ENCODE data around the gene MVB12B. TPM values are rescaled to one million over a fixed set of nuclear protein-coding genes. Genes with fewer than 3 reads are reported as not detected.

The MVB12B gene
- total RNA-seq, 4 donors from 2014 or later: 6.1 to 18.0 (median 13.2) TPM

GRCh38 chr9:126374366-126374781 lies 47.7 kb downstream of the MVB12B start:
- DNase-seq (no peak), ATAC-seq (peak in 1 of 2 donors; percentile 25)
- Histone ChIP-seq H3K4me3 (no peak overlapping the region), H3K9me3 (no peaks in the 10 kb centered on the region), H3K27me3 (no peaks in the 10 kb centered on the region), H3K27ac (peak overlapping the region in 1 of 4 donors; percentile 19), H3K36me3 (no peaks in the 10 kb centered on the region), H3K4me1 (peaks cover 42 to 47% of the 10 kb centered on the region in 2 donors)
- intact Hi-C loops (cut with DNase I; ENCODE audit: low total_unique reads) (no loop called here), in situ Hi-C loops (cut with MboI; ENCODE audit: low sequenced_read_pairs in 4 of 4) (no loop called here)
- TF ChIP-seq, protein P1, sequence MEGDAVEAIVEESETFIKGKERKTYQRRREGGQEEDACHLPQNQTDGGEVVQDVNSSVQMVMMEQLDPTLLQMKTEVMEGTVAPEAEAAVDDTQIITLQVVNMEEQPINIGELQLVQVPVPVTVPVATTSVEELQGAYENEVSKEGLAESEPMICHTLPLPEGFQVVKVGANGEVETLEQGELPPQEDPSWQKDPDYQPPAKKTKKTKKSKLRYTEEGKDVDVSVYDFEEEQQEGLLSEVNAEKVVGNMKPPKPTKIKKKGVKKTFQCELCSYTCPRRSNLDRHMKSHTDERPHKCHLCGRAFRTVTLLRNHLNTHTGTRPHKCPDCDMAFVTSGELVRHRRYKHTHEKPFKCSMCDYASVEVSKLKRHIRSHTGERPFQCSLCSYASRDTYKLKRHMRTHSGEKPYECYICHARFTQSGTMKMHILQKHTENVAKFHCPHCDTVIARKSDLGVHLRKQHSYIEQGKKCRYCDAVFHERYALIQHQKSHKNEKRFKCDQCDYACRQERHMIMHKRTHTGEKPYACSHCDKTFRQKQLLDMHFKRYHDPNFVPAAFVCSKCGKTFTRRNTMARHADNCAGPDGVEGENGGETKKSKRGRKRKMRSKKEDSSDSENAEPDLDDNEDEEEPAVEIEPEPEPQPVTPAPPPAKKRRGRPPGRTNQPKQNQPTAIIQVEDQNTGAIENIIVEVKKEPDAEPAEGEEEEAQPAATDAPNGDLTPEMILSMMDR (IDR thresholded peaks at IDR 0.05 in 4 of 5, conservative IDR thresholded peaks at IDR 0.05 in 1 of 5): no peak
- TF ChIP-seq POLR2A (IDR thresholded peaks at IDR 0.05): no peak

GRCh38 chr9:126375386-126375785 lies 48.8 kb downstream of the MVB12B start:
- H3K4me3 ChIP-seq: no peak overlapping the region
- H3K4me1 ChIP-seq: peaks cover 45 to 47% of the 10 kb centered on the region in 2 donors
- no peak overlapping the region for H3K27ac ChIP-seq
- no peaks in the 10 kb centered on the region for H3K36me3 ChIP-seq
- TF ChIP-seq, protein P1 (IDR thresholded peaks at IDR 0.05 in 4 of 5, conservative IDR thresholded peaks at IDR 0.05 in 1 of 5): no peak
- TF ChIP-seq POLR2A (IDR thresholded peaks at IDR 0.05): no peak
- DNase-seq (no peak), ATAC-seq (no peak)
- in situ Hi-C loops (cut with MboI; ENCODE audit: low sequenced_read_pairs in 4 of 4) (no loop called here), intact Hi-C loops (cut with DNase I; ENCODE audit: low total_unique reads) (no loop called here)
- no peaks in the 10 kb centered on the region for H3K27me3 ChIP-seq
- H3K9me3 ChIP-seq: no peaks in the 10 kb centered on the region

DNA sequence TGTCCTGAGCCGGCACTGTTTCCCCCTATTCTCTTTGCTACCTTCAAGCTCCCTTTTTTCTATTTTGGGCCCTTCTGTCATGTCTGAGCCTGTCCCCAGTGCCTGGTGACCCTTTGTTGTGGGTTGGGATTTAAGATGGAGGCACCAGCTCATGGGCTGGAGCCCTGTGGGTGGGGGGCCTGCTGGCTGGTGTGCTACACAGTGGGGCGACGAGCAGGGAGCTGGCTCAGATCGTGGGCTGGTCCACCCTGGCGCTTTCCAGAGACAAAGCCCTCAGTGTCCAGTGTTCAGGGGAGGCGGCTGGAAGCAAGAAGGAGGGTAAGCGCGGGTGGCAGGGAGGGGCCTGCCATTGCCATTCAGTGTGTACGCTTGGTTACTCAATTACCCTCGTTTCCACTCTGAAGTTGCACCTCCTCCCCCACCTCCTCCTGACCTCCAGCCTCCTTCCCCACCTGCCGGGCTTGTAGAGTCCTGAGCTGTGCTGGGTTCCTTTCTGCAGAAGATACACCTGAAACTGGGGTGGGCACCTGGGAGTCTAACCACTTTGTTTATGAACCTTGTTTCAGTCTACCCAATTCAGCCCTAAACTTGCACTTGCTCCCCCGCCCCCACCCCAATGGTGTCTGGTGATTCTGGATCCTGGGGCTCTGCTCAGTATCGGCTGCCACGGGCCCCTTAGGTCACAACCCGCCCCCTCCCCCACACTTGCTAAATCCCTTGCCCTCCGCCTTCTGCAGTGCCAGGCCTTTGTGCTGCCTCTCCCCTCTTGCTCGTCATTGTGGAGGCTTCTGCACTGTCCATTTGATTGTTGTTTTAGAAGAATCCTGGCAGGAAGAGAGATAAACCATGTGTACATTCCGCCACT lies 49.9 kb downstream of the MVB12B start:
- ATAC-seq: no peak
- H3K4me1 ChIP-seq: peaks cover 45 to 47% of the 10 kb centered on the region in 2 donors
- in situ Hi-C loops (cut with MboI; ENCODE audit: low sequenced_read_pairs in 4 of 4): no loop called here

GRCh38 chr9:126377176-126377509 lies 50.5 kb downstream of the MVB12B start:
- Histone ChIP-seq H3K4me1 (peaks cover 45 to 47% of the 10 kb centered on the region in 2 donors), H3K27ac (no peak overlapping the region), H3K4me3 (no peak overlapping the region), H3K9me3 (no peaks in the 10 kb centered on the region), H3K36me3 (peaks cover 0 to 4% of the 10 kb centered on the region in 2 donors), H3K27me3 (no peaks in the 10 kb centered on the region)
- TF ChIP-seq, protein P1 (IDR thresholded peaks at IDR 0.05 in 4 of 5, conservative IDR thresholded peaks at IDR 0.05 in 1 of 5): no peak
- no peak for TF ChIP-seq POLR2A (IDR thresholded peaks at IDR 0.05)
- in situ Hi-C loops (cut with MboI; ENCODE audit: low sequenced_read_pairs in 4 of 4) (no loop called here), intact Hi-C loops (cut with DNase I; ENCODE audit: low total_unique reads) (no loop called here)
- DNase-seq (no peak), ATAC-seq (no peak)

More for the DNA sequence above, 49.9 kb downstream of the MVB12B start:
- no peak overlapping the region for H3K4me3 ChIP-seq
- H3K27me3 ChIP-seq: no peaks in the 10 kb centered on the region
- no peak for DNase-seq
- peak overlapping the region in 1 of 4 donors; percentile 39 for H3K27ac ChIP-seq
- TF ChIP-seq, protein P1 (IDR thresholded peaks at IDR 0.05 in 4 of 5, conservative IDR thresholded peaks at IDR 0.05 in 1 of 5): no peak
- TF ChIP-seq POLR2A (IDR thresholded peaks at IDR 0.05): no peak
- no peaks in the 10 kb centered on the region for H3K9me3 ChIP-seq
- intact Hi-C loops (cut with DNase I; ENCODE audit: low total_unique reads): no loop called here
- H3K36me3 ChIP-seq: peaks cover 0 to 3% of the 10 kb centered on the region in 2 donors
